Renal pelvis (tissue), 4 donors: Measurements from ENCODE around the gene HINT1. TPM values are rescaled to one million over a fixed set of nuclear protein-coding genes. Genes with fewer than 3 reads are reported as not detected.

Experiments
- DNase-seq: peaks from one replicate; pipeline ENCODE4 v3.0.0-alpha.2; 2013
- polyA plus RNA-seq, 3 donors: library from polyadenylated mRNA; unstranded; fragments of 120-200 nt; gene quantifications; one replicate each; pipeline ENCODE4 v1.2.1, GENCODE V29; 2013; ENCODE audit not compliant: insufficient read length in 3 of 3

The HINT1 gene
- polyA plus RNA-seq, 3 donors = 401 to 444 (median 401) TPM

- no peak for DNase-seq
These were observed 28.1 kb upstream of the HINT1 start for GRCh38 chr5:131193106-131193505.

- no peak for DNase-seq
These were observed 21.7 kb upstream of the HINT1 start for GRCh38 chr5:131186561-131187256.

GRCh38 chr5:131185523-131186104, 20.6 kb upstream of the HINT1 start:
- no peak for DNase-seq

- no peak for DNase-seq
These were observed 17.8 kb upstream of the HINT1 start for GRCh38 chr5:131182839-131183238.

- no peak for DNase-seq
These were observed 15.4 kb upstream of the HINT1 start for GRCh38 chr5:131180407-131180806.

GRCh38 chr5:131171276-131171810, 6.3 kb upstream of the HINT1 start:
- no peak for DNase-seq

GRCh38 chr5:131170540-131171275, 5.7 kb upstream of the HINT1 start, which contains the start of gene LYRM7:
LYRM7 (plus strand) TSS chr5:131170944; CDS start chr5:131171021, 77 bp downstream.
- peak; percentile 100 for DNase-seq

GRCh38 chr5:131169810-131170539, 4.9 kb upstream of the HINT1 start:
- DNase-seq = no peak

GRCh38 chr5:131167615-131168014, 2.6 kb upstream of the HINT1 start:
- no peak for DNase-seq

GRCh38 chr5:131164191-131165118, 601 bp downstream of the HINT1 start:
- peak; percentile 62 for DNase-seq

- no peak for DNase-seq
These were observed 1.6 kb downstream of the HINT1 start for GRCh38 chr5:131163276-131164119.

GRCh38 chr5:131160134-131160533, 4.9 kb downstream of the HINT1 start:
- DNase-seq = no peak

- DNase-seq = no peak
These were observed 8.1 kb downstream of the HINT1 start for GRCh38 chr5:131156957-131157356.

GRCh38 chr5:131156385-131156784, 8.7 kb downstream of the HINT1 start:
- DNase-seq = no peak

GRCh38 chr5:131151216-131151615, 13.8 kb downstream of the HINT1 start:
- no peak for DNase-seq

- DNase-seq = no peak
These were observed 14.6 kb downstream of the HINT1 start for GRCh38 chr5:131150408-131150807.

- DNase-seq = no peak
These were observed 16.2 kb downstream of the HINT1 start for GRCh38 chr5:131148835-131149234.

- no peak for DNase-seq
These were observed 17.8 kb downstream of the HINT1 start for GRCh38 chr5:131147258-131147657.

GRCh38 chr5:131142970-131143617, 22.0 kb downstream of the HINT1 start:
- no peak for DNase-seq
